Stimulated activated CD4-positive, alpha-beta T cell treated with anti-CD3 and anti-CD28 coated beads, Interleukin-12 subunit alpha, Interleukin-12 subunit beta, amount 100 ng/mL, for 4 hours (primary cell): Measurements from ENCODE around the gene YIPF3.
A peak's percentile ranks its signal among the peaks of the same experiment; 100 is the strongest.
"Not testable (repeated sequence)": the region's sequence is repeated elsewhere in the genome, so short reads cannot be mapped to it uniquely, and the experiment has no call there.

Experiments used
- DNase-seq: peaks from one replicate; pipeline ENCODE4 v3.0.0-alpha.2; 2020

YIPF3 gene

GRCh38 chr6:43509142-43509983 lies 7.4 kb downstream of the YIPF3 start:
- DNase-seq = no peak

GRCh38 chr6:43508481-43509141 lies 8.1 kb downstream of the YIPF3 start:
- DNase-seq = no peak

- DNase-seq = peak; percentile 72
These were observed 9.9 kb downstream of the YIPF3 start for GRCh38 chr6:43506667-43507471.

- DNase-seq = no peak
These were observed 10.6 kb downstream of the YIPF3 start for GRCh38 chr6:43506171-43506570.

GRCh38 chr6:43505718-43506117 lies 11.0 kb downstream of the YIPF3 start:
- no peak for DNase-seq

- no peak for DNase-seq
These were observed 11.8 kb downstream of the YIPF3 start for GRCh38 chr6:43504756-43505593.

GRCh38 chr6:43503443-43503842 lies 13.3 kb downstream of the YIPF3 start:
- no peak for DNase-seq

- no peak for DNase-seq
These were observed 14.1 kb downstream of the YIPF3 start for GRCh38 chr6:43502666-43503065.

- DNase-seq = no peak
These were observed 15.8 kb downstream of the YIPF3 start for GRCh38 chr6:43500921-43501320.

- no peak for DNase-seq
These were observed 17.5 kb downstream of the YIPF3 start for GRCh38 chr6:43499028-43499815.

GRCh38 chr6:43498291-43498690 lies 18.4 kb downstream of the YIPF3 start:
- DNase-seq = not testable (repeated sequence)

- no peak for DNase-seq
These were observed 19.0 kb downstream of the YIPF3 start for GRCh38 chr6:43497689-43498088.

GRCh38 chr6:43497129-43497396 lies 19.7 kb downstream of the YIPF3 start:
- DNase-seq = no peak

GRCh38 chr6:43496370-43497128 lies 20.2 kb downstream of the YIPF3 start:
- no peak for DNase-seq

- DNase-seq = no peak
These were observed 21.3 kb downstream of the YIPF3 start for GRCh38 chr6:43495409-43495941.

- DNase-seq = no peak
These were observed 22.0 kb downstream of the YIPF3 start for GRCh38 chr6:43494766-43495165.

- no peak for DNase-seq
These were observed 22.4 kb downstream of the YIPF3 start for GRCh38 chr6:43494321-43494720.

GRCh38 chr6:43493833-43494232 lies 22.9 kb downstream of the YIPF3 start:
- DNase-seq = no peak

GRCh38 chr6:43493230-43493629 lies 23.5 kb downstream of the YIPF3 start:
- no peak for DNase-seq

GRCh38 chr6:43492673-43493072 lies 24.1 kb downstream of the YIPF3 start:
- no peak for DNase-seq
